H1 (cell line): ENCODE results near the gene BRPF1. TPM values are rescaled to one million over a fixed set of nuclear protein-coding genes. Genes with fewer than 3 reads are reported as not detected.

Source experiments
- CTCF ChIA-PET: fragments of 300-600 bp; sonication (Branson Sonifier 250); formaldehyde crosslinking; loops from one replicate; lab custom pipeline; 2021; ENCODE audit not compliant: partially characterized antibody; lab: Charles Lee
- POLR2A ChIA-PET: fragments of 300-600 bp; sonication (Branson Sonifier 250); formaldehyde crosslinking; loops from one replicate; lab custom pipeline; 2021; ENCODE audit warnings: inconsistent platforms; ENCODE audit not compliant: partially characterized antibody; lab: Charles Lee
- DNase-seq, 2 experiments: peaks; one replicate each; pipeline versions ENCODE4 v3.0.0 to v3.0.0-alpha.2; 2010 to 2022; ENCODE audit warnings: low spot score in 2 of 2, low read depth in 1 of 2, mixed read lengths in 1 of 2
- FAIRE-seq: peaks from 2 replicates; lab custom pipeline; 2011; peaks lifted over from hg19 to GRCh38; lab: Jason Lieb, UNC
- H2AFZ ChIP-seq: 2 replicates; pipeline ENCODE4 v1.8.1; 2012; ENCODE audit warnings: low read length, inconsistent platforms
- H2AK5ac ChIP-seq: 2 replicates; pipeline ENCODE4 v1.6.1; 2013; ENCODE audit warnings: low read depth, low read length
- H2BK120ac ChIP-seq: replicated peaks from 2 replicates; pipeline ENCODE3; 2013; ENCODE audit warnings: low read depth, low read length, inconsistent platforms
- H2BK12ac ChIP-seq: 2 replicates; pipeline ENCODE4 v1.6.1; 2013; ENCODE audit warnings: low read depth, low read length
- H2BK15ac ChIP-seq: 2 replicates; pipeline ENCODE4 v1.6.1; 2013; ENCODE audit warnings: low read length
- H2BK20ac ChIP-seq: 2 replicates; pipeline ENCODE4 v1.6.1; 2013; ENCODE audit warnings: low read length
- H2BK5ac ChIP-seq: 2 replicates; pipeline ENCODE4 v1.6.1; 2013; ENCODE audit warnings: low read depth, low read length
- H3K14ac ChIP-seq: 2 replicates; pipeline ENCODE4 v1.6.1; 2013; ENCODE audit warnings: inconsistent platforms; ENCODE audit not compliant: insufficient read length
- H3K18ac ChIP-seq: 2 replicates; pipeline ENCODE4 v1.6.1; 2013; ENCODE audit warnings: low read length; ENCODE audit errors: extremely low read depth
- H3K23ac ChIP-seq: 2 replicates; pipeline ENCODE4 v1.6.1; 2013; ENCODE audit warnings: inconsistent platforms; ENCODE audit not compliant: insufficient read length
- H3K23me2 ChIP-seq: 2 replicates; pipeline ENCODE4 v1.6.1; 2013; ENCODE audit warnings: low read depth, low read length
- H3K27ac ChIP-seq: 2 replicates; pipeline ENCODE4 v1.6.1; 2011; ENCODE audit warnings: low read depth, low read length, inconsistent platforms
- H3K27me3 ChIP-seq, 4 experiments: replicated peaks in 1 of 4; 1 replicate in 1 of 4; 2 replicates in 3 of 4; pipeline versions ENCODE4 v1.6.1 to v1.8.1; 2011 to 2013; ENCODE audit warnings: low read length in 3 of 4, mild to moderate bottlenecking in 3 of 4, inconsistent platforms in 2 of 4, mixed read lengths in 2 of 4, moderate library complexity in 1 of 4; ENCODE audit not compliant: control insufficient read depth in 3 of 4, insufficient read depth in 3 of 4; ENCODE audit errors: extremely low read depth in 1 of 4
- H3K36me3 ChIP-seq, 4 experiments: 2 replicates each; pipeline versions ENCODE4 v1.6.1 to v1.8.1; 2011 to 2013; ENCODE audit warnings: mild to moderate bottlenecking in 4 of 4, low read length in 3 of 4, moderate library complexity in 2 of 4, control low read depth in 1 of 4, inconsistent platforms in 1 of 4; ENCODE audit not compliant: insufficient read depth in 4 of 4, control insufficient read depth in 2 of 4
- H3K4ac ChIP-seq: replicated peaks from 2 replicates; pipeline ENCODE3; 2013; ENCODE audit warnings: low read length, low read depth, mixed read lengths, inconsistent platforms; ENCODE audit not compliant: insufficient read length
- H3K4me1 ChIP-seq, 4 experiments: replicated peaks in 1 of 4; 1 replicate in 1 of 4; 2 replicates in 3 of 4; pipeline versions ENCODE4 v1.6.1 to v1.8.1; 2011 to 2013; ENCODE audit warnings: low read length in 3 of 4, inconsistent platforms in 2 of 4, mixed read lengths in 1 of 4; ENCODE audit not compliant: insufficient read depth in 4 of 4, control insufficient read depth in 3 of 4
- H3K4me2 ChIP-seq, 2 experiments: 2 replicates each; pipeline versions ENCODE4 v1.6.1 to v1.8.1; 2011 to 2013; ENCODE audit warnings: low read depth in 2 of 2, low read length in 2 of 2, control low read depth in 1 of 2, inconsistent platforms in 1 of 2, mild to moderate bottlenecking in 1 of 2; ENCODE audit not compliant: insufficient read depth in 1 of 2
- H3K4me3 ChIP-seq, 4 experiments: fragments of 200-600, 300-600 bp in 1 of 4; sonication (generic), shearing (Covaris generic), sonication (Bioruptor Twin) in 1 of 4; 2 replicates each; pipeline versions ENCODE4 v1.5.1 to v1.8.1; 2011 to 2016; ENCODE audit warnings: low read length in 4 of 4, low read depth in 3 of 4, control low read depth in 2 of 4, inconsistent platforms in 2 of 4, mild to moderate bottlenecking in 2 of 4, mixed read lengths in 1 of 4, moderate library complexity in 1 of 4; ENCODE audit not compliant: insufficient read depth in 2 of 4; ENCODE audit errors: extremely low read depth in 1 of 4
- H3K56ac ChIP-seq: replicated peaks from 2 replicates; pipeline ENCODE3; 2013; ENCODE audit warnings: low read depth, mild to moderate bottlenecking, mixed read lengths, low read length, inconsistent platforms; ENCODE audit not compliant: insufficient read length
- H3K79me1 ChIP-seq: 2 replicates; pipeline ENCODE4 v1.6.1; 2013; ENCODE audit warnings: low read depth, low read length, control low read depth
- H3K79me2 ChIP-seq, 2 experiments: 2 replicates each; pipeline versions ENCODE4 v1.6.1 to v1.8.1; 2012 to 2013; ENCODE audit warnings: low read length in 2 of 2, mild to moderate bottlenecking in 2 of 2, inconsistent platforms in 1 of 2; ENCODE audit not compliant: insufficient read depth in 2 of 2, control insufficient read depth in 1 of 2
- H3K9ac ChIP-seq, 4 experiments: replicated peaks in 1 of 4; 1 replicate in 1 of 4; 2 replicates in 3 of 4; pipeline versions ENCODE4 v1.6.1 to v1.8.1; 2011 to 2013; ENCODE audit warnings: low read depth in 3 of 4, low read length in 3 of 4, control low read depth in 2 of 4, mild to moderate bottlenecking in 2 of 4, moderate library complexity in 2 of 4, inconsistent platforms in 1 of 4; ENCODE audit errors: extremely low read depth in 1 of 4
- H3K9me3 ChIP-seq, 2 experiments: 2 replicates each; pipeline versions ENCODE4 v1.6.1 to v1.8.1; 2012 to 2013; ENCODE audit warnings: mild to moderate bottlenecking in 2 of 2, moderate library complexity in 2 of 2, control low read depth in 1 of 2, inconsistent platforms in 1 of 2, low read depth in 1 of 2, low read length in 1 of 2, mixed read lengths in 1 of 2; ENCODE audit not compliant: insufficient read depth in 2 of 2
- H4K20me1 ChIP-seq, 2 experiments: replicated peaks in 1 of 2; 2 replicates each; pipeline versions ENCODE3 to v1.8.1; 2011 to 2013; ENCODE audit warnings: inconsistent platforms in 2 of 2, low read length in 2 of 2, mild to moderate bottlenecking in 1 of 2; ENCODE audit not compliant: insufficient read depth in 2 of 2, control insufficient read depth in 1 of 2
- H4K5ac ChIP-seq: 2 replicates; pipeline ENCODE4 v1.6.1; 2013; ENCODE audit warnings: low read length, low read depth, mixed read lengths, inconsistent platforms; ENCODE audit not compliant: insufficient read length
- H4K8ac ChIP-seq: 2 replicates; pipeline ENCODE4 v1.8.0; 2013; ENCODE audit warnings: mild to moderate bottlenecking, moderate library complexity, low read length, inconsistent platforms; ENCODE audit not compliant: insufficient read depth; ENCODE audit errors: extremely low read depth
- H4K91ac ChIP-seq: replicated peaks from 2 replicates; pipeline ENCODE3; 2013; ENCODE audit warnings: low read length, mixed read lengths, inconsistent platforms; ENCODE audit not compliant: insufficient read length
- BACH1 ChIP-seq: IDR thresholded peaks from 2 replicates; pipeline ENCODE4 v1.6.1; 2012; ENCODE audit warnings: low read length, improper control_type of control experiment
- BRCA1 ChIP-seq: IDR thresholded peaks from 2 replicates; pipeline ENCODE4 v1.6.1; 2012; ENCODE audit warnings: low read depth, low read length, improper control_type of control experiment
- JUN ChIP-seq: IDR thresholded peaks from 2 replicates; pipeline ENCODE4 v1.6.1; 2011; ENCODE audit warnings: low read depth, mild to moderate bottlenecking, improper control_type of control experiment, low read length
- JUND ChIP-seq: IDR thresholded peaks from 2 replicates; pipeline ENCODE4 v1.6.1; 2011; ENCODE audit warnings: mild to moderate bottlenecking, improper control_type of control experiment, low read length
- POU5F1 ChIP-seq: IDR thresholded peaks from 2 replicates; pipeline ENCODE4 v1.6.1; 2011; ENCODE audit warnings: low read depth, mild to moderate bottlenecking, low read length, moderate library complexity
- RBBP5 ChIP-seq: IDR thresholded peaks from 2 replicates; pipeline ENCODE4 v1.7.1; 2012; ENCODE audit warnings: low read depth, mild to moderate bottlenecking, inconsistent platforms, low read length, moderate library complexity, borderline replicate concordance
- RXRA ChIP-seq: IDR thresholded peaks from 2 replicates; pipeline ENCODE4 v1.6.1; 2011; ENCODE audit warnings: low read depth, mild to moderate bottlenecking, low read length, moderate library complexity; ENCODE audit not compliant: insufficient read depth
- SAP30 ChIP-seq: fragments of 300-600 bp; sonication (generic); IDR thresholded peaks from 2 replicates; pipeline ENCODE4 v1.7.1; 2012; ENCODE audit warnings: low read length, moderate library complexity, mild to moderate bottlenecking, inconsistent platforms; ENCODE audit not compliant: insufficient read depth, insufficient replicate concordance
- TAF1 ChIP-seq: IDR thresholded peaks from 2 replicates; pipeline ENCODE4 v1.6.1; 2011; ENCODE audit warnings: mild to moderate bottlenecking, low read depth, low read length
- TEAD4 ChIP-seq: IDR thresholded peaks from 2 replicates; pipeline ENCODE4 v1.6.1; 2012; ENCODE audit warnings: low read depth, low read length, inconsistent platforms, mixed read lengths
- USF2 ChIP-seq: IDR thresholded peaks from 2 replicates; pipeline ENCODE4 v1.6.1; 2011; ENCODE audit warnings: low read length, improper control_type of control experiment
- YY1 ChIP-seq: IDR thresholded peaks from 2 replicates; pipeline ENCODE4 v1.6.1; 2011; ENCODE audit warnings: low read depth, mild to moderate bottlenecking, low read length
- WGBS, 2 experiments: shearing (Covaris generic) in 1 of 2; methylation state at CpG; one replicate each; pipeline versions ENCODE4 v1.1.6 to v1.1.7; 2013 to 2015; ENCODE audit warnings: low lambda C conversion rate in 2 of 2, mixed read lengths in 2 of 2, inconsistent platforms in 1 of 2, low coverage in 1 of 2, missing lambda C conversion rate in 1 of 2; ENCODE audit not compliant: insufficient replicate concordance in 2 of 2, insufficient coverage in 1 of 2, insufficient read length in 1 of 2; ENCODE audit errors: extremely low coverage in 1 of 2, missing lambda C conversion rate in 1 of 2; 5-methylcytosine and 5-hydroxymethylcytosine counted together
- polyA plus RNA-seq, 7 experiments: library from polyadenylated mRNA; depleted of rRNA in 3 of 7; stranded (reverse) in 5 of 7; unstranded in 2 of 7; fragments of >200 nt in 5 of 7; fragments of 200-250 nt in 2 of 7; gene quantifications; 1 replicate in 5 of 7; 2 replicates in 1 of 7; 4 replicates in 1 of 7; pipeline versions ENCODE4 v1.2.1 to v1.2.3, GENCODE V29; 2011 to 2013; ENCODE audit warnings: missing spikeins in 2 of 7, mixed read lengths in 2 of 7
- total RNA-seq: library from RNA; stranded (reverse); fragmentation: NEBNext Ultra II Directional; extraction: Animal tissue kit (Norgen Biotek cat#: 25700); gene quantifications from 2 replicates; pipeline ENCODE4 v1.2.1, GENCODE V29; 2021

BRPF1 gene
- total and polyA plus RNA-seq, 2 of the 8 experiments (the other 6 are each of a cell fraction or from before 2014, with no cell fraction given): 11.3 to 21.7 TPM

- 87% methylated on average over 5 of the region's 6 CpGs; no CpG with 5 or more reads in 1 of the 2 experiments for WGBS, 2 experiments
- Histone ChIP-seq H3K79me2 (no peaks in the 10 kb centered on the region), H4K20me1 (no peaks in the 10 kb centered on the region), H3K14ac (no peak overlapping the region), H2BK5ac (no peak overlapping the region), H4K91ac (no peak overlapping the region), H3K23me2 (no peaks in the 10 kb centered on the region; the same call in 1 of the 2 replicates), H4K8ac (no peak overlapping the region), H3K9me3 (no peaks in the 10 kb centered on the region), H3K36me3 (peaks cover 2 to 20% (median 16%) of the 10 kb centered on the region in 4 experiments; a peak in 7 of 8 replicates), H4K5ac (no peak overlapping the region), H3K18ac (no peak overlapping the region), H2AK5ac (no peak overlapping the region), H3K9ac (no peak overlapping the region), H3K4me3 (no peak overlapping the region), H3K4ac (no peak overlapping the region), H3K56ac (no peak overlapping the region), H2BK15ac (no peak overlapping the region), H3K23ac (no peak overlapping the region), H3K79me1 (no peaks in the 10 kb centered on the region), H2BK20ac (no peak overlapping the region), H2AFZ (no peak overlapping the region), H3K4me2 (no peak overlapping the region), H3K27me3 (peaks cover 0 to 3% (median 0%) of the 10 kb centered on the region in 4 experiments; a peak in 1 of 7 replicates), H2BK12ac (no peak overlapping the region), H3K27ac (no peak overlapping the region), H3K4me1 (no peaks in the 10 kb centered on the region), H2BK120ac (no peak overlapping the region)
- DNase-seq (no peak), FAIRE-seq (no peak)
- ChIA-PET POLR2A (interaction anchor here (1.7 to 2.6 kb wide), 3 partner anchors 10 to 48 kb away, joined by 3 to 6 read pairs (median 5); partner anchors contain the start of gene BRPF1), CTCF (no interaction called here)
- TF ChIP-seq TAF1 (no peak), POU5F1 (no peak), USF2 (no peak), TEAD4 (no peak), BACH1 (no peak), RBBP5 (no peak), YY1 (no peak), BRCA1 (no peak), JUN (no peak), JUND (no peak), SAP30 (no peak), RXRA (no peak)
These were observed 47.6 kb downstream of the BRPF1 start for GRCh38 chr3:9779075-9779593.
